K562 (cell line): ENCODE measurements around the gene PPARGC1A. TPM values are rescaled to one million over a fixed set of nuclear protein-coding genes. Genes with fewer than 3 reads are reported as not detected.

Experiments
- ATAC-seq: fragments of 200-7000 bp; cut with Tn5 transposase; 3 replicates; pipeline ENCODE4 v1.9.1; 2020; ENCODE audit warnings: moderate library complexity
- BruUV-seq: library from RNA; stranded (reverse); fragments of 400-500 nt; replicated peaks from 2 replicates; lab custom pipeline; 2021; lab: Mats Ljungman, UMichigan
- CTCF ChIA-PET: fragments of 300-600 bp; formaldehyde crosslinking; extraction: SDS; loops from one replicate; lab custom pipeline; 2021; ENCODE audit warnings: low intra/inter-chr PET ratio; lab: Yijun Ruan, JAX
- POLR2A ChIA-PET: fragments of 300-600, 350-650 bp; sonication (Branson Sonifier 250); formaldehyde crosslinking; extraction: SDS; loops from one replicate; lab custom pipeline; 2021; ENCODE audit warnings: antibody characterized with exemption, inconsistent platforms; lab: Yijun Ruan, JAX
- DNase-seq, 4 experiments: peaks; one replicate each; pipeline versions ENCODE4 v3.0.0 to v3.0.0-alpha.2; 2011 to 2018; ENCODE audit warnings: low spot score in 3 of 4, mixed read lengths in 3 of 4; ENCODE audit errors: extremely low read depth in 1 of 4
- FAIRE-seq: peaks from 2 replicates; lab custom pipeline; 2011; peaks lifted over from hg19 to GRCh38; lab: Jason Lieb, UNC
- H2AFZ ChIP-seq: 2 replicates; pipeline ENCODE4 v1.6.0; 2011; ENCODE audit warnings: low read depth, low read length, control low read depth, inconsistent platforms
- H3K27ac ChIP-seq: fragments of 200-600 bp; 3 replicates; pipeline ENCODE4 v1.8.0; 2011; ENCODE audit warnings: low read depth, mild to moderate bottlenecking, control low read depth, inconsistent platforms, low read length, moderate library complexity, mixed read lengths; ENCODE audit errors: extremely low read depth
- H3K27me3 ChIP-seq, 2 experiments: fragments of 300-600 bp in 1 of 2; 2 replicates in 1 of 2; 3 replicates in 1 of 2; pipeline versions ENCODE4 v1.6.0 to v1.8.0; 2011; ENCODE audit warnings: inconsistent platforms in 2 of 2, low read length in 2 of 2, mild to moderate bottlenecking in 1 of 2, mixed read lengths in 1 of 2, moderate library complexity in 1 of 2; ENCODE audit not compliant: control insufficient read depth in 2 of 2, insufficient read depth in 2 of 2
- H3K36me3 ChIP-seq: fragments of 300-600 bp; 3 replicates; pipeline ENCODE4 v1.8.0; 2011; ENCODE audit warnings: mild to moderate bottlenecking, low read length, inconsistent platforms; ENCODE audit not compliant: control insufficient read depth, insufficient read depth
- H3K4me1 ChIP-seq, 2 experiments: fragments of 200-600 bp in 1 of 2; replicated peaks in 1 of 2; 2 replicates in 1 of 2; 3 replicates in 1 of 2; pipeline versions ENCODE4 v1.5.1 to v1.8.0; 2011; ENCODE audit warnings: inconsistent platforms in 2 of 2, low read length in 2 of 2, mild to moderate bottlenecking in 1 of 2, mixed read lengths in 1 of 2, moderate library complexity in 1 of 2; ENCODE audit not compliant: control insufficient read depth in 2 of 2, insufficient read depth in 2 of 2
- H3K4me2 ChIP-seq: 2 replicates; pipeline ENCODE4 v1.6.1; 2011; ENCODE audit warnings: low read length, control low read depth, inconsistent platforms, mixed read lengths; ENCODE audit not compliant: insufficient read depth
- H3K4me3 ChIP-seq: fragments of 200-600 bp; sonication (generic), shearing (Covaris generic); 2 replicates; pipeline ENCODE4 v1.5.1; 2016; ENCODE audit warnings: control low read depth, inconsistent platforms
- H3K79me2 ChIP-seq: fragments of 200-600 bp; 3 replicates; pipeline ENCODE4 v1.8.0; 2011; ENCODE audit warnings: low read length, inconsistent platforms; ENCODE audit not compliant: control insufficient read depth, insufficient read depth
- H3K9ac ChIP-seq, 2 experiments: 2 replicates each; pipeline versions ENCODE4 v1.6.0 to v1.6.1; 2011; ENCODE audit warnings: low read depth in 2 of 2, low read length in 2 of 2, control low read depth in 1 of 2, inconsistent platforms in 1 of 2, mild to moderate bottlenecking in 1 of 2, mixed read lengths in 1 of 2; ENCODE audit not compliant: insufficient read depth in 1 of 2
- H3K9me1 ChIP-seq: one replicate; pipeline ENCODE4 v1.6.0; 2011; ENCODE audit warnings: inconsistent platforms, mild to moderate bottlenecking, low read length, moderate library complexity; ENCODE audit not compliant: control insufficient read depth, insufficient read depth
- H3K9me3 ChIP-seq: replicated peaks from 2 replicates; pipeline ENCODE4 v1.5.1; 2011; ENCODE audit warnings: low read depth, low read length, inconsistent platforms; ENCODE audit not compliant: control insufficient read depth, insufficient read depth
- H4K20me1 ChIP-seq: replicated peaks from 2 replicates; pipeline ENCODE4 v1.6.1; 2011; ENCODE audit warnings: low read length, inconsistent platforms, mixed read lengths; ENCODE audit not compliant: control insufficient read depth, insufficient read depth
- CXXC5 ChIP-seq: fragments of 250-450 bp; sonication (Bioruptor Pico); IDR thresholded peaks from 2 replicates; pipeline ENCODE4 v1.8.0; 2022; ENCODE audit warnings: inconsistent platforms, mild to moderate bottlenecking, moderate library complexity
- E2F6 ChIP-seq, 2 experiments: IDR thresholded peaks; 2 replicates each; pipeline ENCODE4 v1.6.1; 2011; ENCODE audit warnings: borderline replicate concordance in 1 of 2, control low read depth in 1 of 2, low read depth in 1 of 2, low read length in 1 of 2, mild to moderate bottlenecking in 1 of 2, mixed read lengths in 1 of 2, moderate library complexity in 1 of 2; ENCODE audit not compliant: insufficient read depth in 1 of 2, insufficient read length in 1 of 2, poor library complexity in 1 of 2, severe bottlenecking in 1 of 2; ENCODE audit errors: extremely low read depth in 1 of 2
- EWSR1 ChIP-seq: fragments of 450-650 bp; IDR thresholded peaks from 2 replicates; pipeline ENCODE4 v1.6.1; 2018; ENCODE audit warnings: borderline replicate concordance, mild to moderate bottlenecking, low read depth, moderate library complexity; ENCODE audit not compliant: partially characterized antibody
- MAFK ChIP-seq: IDR thresholded peaks from 2 replicates; pipeline ENCODE4 v1.6.1; 2011; ENCODE audit warnings: low read length, improper control_type of control experiment
- MCM7 ChIP-seq, 2 experiments: fragments of 450-650 bp; IDR thresholded peaks; 2 replicates each; pipeline ENCODE4 v1.6.1; 2016 to 2018
- NBN ChIP-seq: fragments of 450-650 bp; IDR thresholded peaks from 2 replicates; pipeline ENCODE4 v1.6.1; 2016; ENCODE audit warnings: low read depth, mild to moderate bottlenecking
- NCOA6 ChIP-seq: fragments of 450-650 bp; IDR thresholded peaks from 2 replicates; pipeline ENCODE4 v1.6.1; 2017; ENCODE audit warnings: mild to moderate bottlenecking
- PCBP2 ChIP-seq: fragments of 200-400 bp; formaldehyde crosslinking; IDR thresholded peaks from 2 replicates; pipeline ENCODE4 v1.6.1; 2018; ENCODE audit warnings: low read length, low read depth, mild to moderate bottlenecking, moderate library complexity; ENCODE audit not compliant: poor library complexity, severe bottlenecking
- RBFOX2 ChIP-seq: fragments of 200-400 bp; formaldehyde crosslinking; IDR thresholded peaks from 2 replicates; pipeline ENCODE4 v1.6.1; 2017; ENCODE audit warnings: low read depth, mild to moderate bottlenecking, low read length, moderate library complexity
- ZC3H11A ChIP-seq: IDR thresholded peaks from 2 replicates; pipeline ENCODE4 v1.6.1; 2012; ENCODE audit warnings: low read depth, low read length, improper control_type of control experiment
- ZFX ChIP-seq: sonication (generic); formaldehyde crosslinking; IDR thresholded peaks from 2 replicates; pipeline ENCODE4 v1.8.0; 2022; ENCODE audit warnings: mild to moderate bottlenecking, missing genetic modification reagents, moderate library complexity
- ZNF507 ChIP-seq: conservative IDR thresholded peaks from 2 replicates; pipeline ENCODE4 v1.6.1; 2017; ENCODE audit warnings: missing genetic modification characterization, missing compliant biosample characterization
- ZNF586 ChIP-seq: fragments of 450-650 bp; formaldehyde crosslinking; conservative IDR thresholded peaks from 2 replicates; pipeline ENCODE4 v1.4.0; 2020; ENCODE audit warnings: mild to moderate bottlenecking, moderate library complexity
- ZSCAN29 ChIP-seq: fragments of 450-650 bp; IDR thresholded peaks from 2 replicates; pipeline ENCODE4 v1.6.1; 2017
- WGBS: fragments of 100-300 bp; shearing (Covaris generic); methylation state at CpG from one replicate; pipeline ENCODE4 v1.1.6; 2016; ENCODE audit warnings: low coverage, mixed read lengths; ENCODE audit not compliant: insufficient coverage; ENCODE audit errors: missing lambda C conversion rate; 5-methylcytosine and 5-hydroxymethylcytosine counted together
- in situ Hi-C: fragments of 300-500 bp; cut with MboI; formaldehyde crosslinking; loops from 4 replicates; pipeline ENCODE4 v1.15.0; 2018; ENCODE audit warnings: inconsistent platforms, mixed read lengths
- intact Hi-C: fragments of 100-400 bp; cut with micrococcal nuclease; formaldehyde crosslinking; loops from 2 replicates; pipeline ENCODE4 v1.14.2; 2022
- polyA plus RNA-seq, 8 experiments: library from polyadenylated mRNA; depleted of rRNA in 4 of 8; stranded (reverse) in 5 of 8; unstranded in 3 of 8; fragments of >200 nt; fragmentation: Nextera tagmentation in 2 of 8; fragmentation: Illumina TruSeq in 1 of 8; extraction: Ambion mirVana in 2 of 8; extraction: Trizol in 1 of 8; gene quantifications; 2 replicates each; pipeline versions ENCODE4 v1.2.1 to v1.2.3, GENCODE V29; 2011 to 2014; ENCODE audit warnings: inconsistent platforms in 1 of 8, missing spikeins in 1 of 8
- total RNA-seq, 7 experiments: library from RNA; depleted of rRNA in 6 of 7; stranded (reverse); fragments of >200 nt in 6 of 7; fragmentation: Illumina TruSeq in 2 of 7; extraction: Trizol in 2 of 7; gene quantifications; 2 replicates each; pipeline versions ENCODE4 v1.2.1 to v1.2.3, GENCODE V29; 2011 to 2021; ENCODE audit warnings: low replicate concordance in 1 of 7

PPARGC1A gene
- total and polyA plus RNA-seq, 9 of the 15 experiments (the other 6 are each of a cell fraction or from before 2014, with no cell fraction given) = 0.02 TPM; not detected in 8

- Histone ChIP-seq H3K4me2 (no peak overlapping the region), H3K9me3 (no peaks in the 10 kb centered on the region), H3K9ac (no peak overlapping the region), H3K27ac (no peak overlapping the region), H3K4me1 (no peaks in the 10 kb centered on the region), H2AFZ (no peak overlapping the region), H3K4me3 (no peak overlapping the region), H3K36me3 (no peaks in the 10 kb centered on the region), H3K79me2 (no peaks in the 10 kb centered on the region), H3K9me1 (no peaks in the 10 kb centered on the region), H4K20me1 (no peaks in the 10 kb centered on the region), H3K27me3 (no peaks in the 10 kb centered on the region; a peak in 1 of 5 replicates)
- no peak for TF ChIP-seq MCM7 (IDR thresholded peaks at IDR 0.05)
- ATAC-seq = no peak
- ChIA-PET POLR2A (interaction anchor here (0.5 to 0.6 kb wide), 2 partner anchors 317 to 859 kb away, joined by 3 read pairs; no protein-coding TSS in a partner anchor), CTCF (no interaction called here)
- 0% methylated on average over 9 of the region's 9 CpGs for WGBS
- FAIRE-seq = no peak
- no TSS peak for BruUV-seq
- DNase-seq = no peak
- in situ Hi-C loops = no loop called here
- intact Hi-C loops = no loop called here
Observed at GRCh38 chr4:23828020-23828715, 61.7 kb downstream of the PPARGC1A start.

DNA sequence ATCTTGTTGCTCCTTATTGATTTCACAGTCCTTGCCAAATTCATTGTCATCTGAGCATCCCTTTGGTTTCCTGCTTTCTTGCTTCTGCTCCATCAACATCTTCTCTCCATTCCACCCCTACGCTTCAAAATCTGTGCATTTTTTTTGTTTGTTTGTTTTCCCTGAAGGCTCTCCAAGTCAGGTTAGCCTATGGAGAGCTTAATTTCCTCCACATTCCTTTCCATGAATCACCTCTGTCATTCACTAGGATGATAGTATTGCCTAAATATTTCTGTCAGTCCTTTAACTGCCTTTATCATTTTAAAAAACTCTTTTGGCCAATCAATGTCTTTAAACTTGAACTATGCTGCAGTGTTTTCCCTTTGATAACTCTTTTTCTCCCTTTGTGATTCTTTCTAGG is 67.7 kb downstream of the PPARGC1A start:
- Histone ChIP-seq H3K27me3 (no peaks in the 10 kb centered on the region), H2AFZ (no peak overlapping the region), H3K4me1 (no peaks in the 10 kb centered on the region), H3K4me2 (no peak overlapping the region), H3K27ac (no peak overlapping the region), H3K4me3 (no peak overlapping the region), H3K9ac (no peak overlapping the region), H4K20me1 (no peaks in the 10 kb centered on the region), H3K9me1 (no peaks in the 10 kb centered on the region), H3K36me3 (no peaks in the 10 kb centered on the region), H3K79me2 (no peaks in the 10 kb centered on the region), H3K9me3 (no peaks in the 10 kb centered on the region)
- no peak for FAIRE-seq
- no peak for DNase-seq
- intact Hi-C loops = no loop called here
- POLR2A ChIA-PET = no interaction called here
- in situ Hi-C loops = no loop called here
- 7% methylated on average over 1 of the region's 1 CpG for WGBS
- CTCF ChIA-PET = no interaction called here
- no peak for ATAC-seq
- no TSS peak for BruUV-seq
- TF ChIP-seq EWSR1 (no peak), ZC3H11A (no peak), E2F6 (IDR thresholded peaks at IDR 0.05; ENCODE audit: borderline replicate concordance in 1 of 2, extremely low read depth in 1 of 2, insufficient read depth in 1 of 2, insufficient read length in 1 of 2, low read depth in 1 of 2, low read length in 1 of 2, poor library complexity in 1 of 2, severe bottlenecking in 1 of 2) (no peak), NBN (no peak), RBFOX2 (no peak), CXXC5 (no peak), ZNF586 (no peak), MAFK (no peak), ZSCAN29 (no peak), ZFX (no peak), ZNF507 (tag) (no peak), NCOA6 (no peak), PCBP2 (no peak)
